Choroid plexus epithelial cell (primary cell): Measurements from ENCODE around the gene LNX2.
A peak's percentile ranks its signal among the peaks of the same experiment; 100 is the strongest.

Experiments used
- DNase-seq: peaks from one replicate; pipeline ENCODE4 v3.0.0-alpha.2; 2010; ENCODE audit warnings: low read depth
- H3K4me3 ChIP-seq: 2 replicates; pipeline ENCODE4 v1.5.1; 2011; ENCODE audit warnings: low read depth, mild to moderate bottlenecking, control low read depth, low read length, moderate library complexity
- CTCF ChIP-seq: conservative IDR thresholded peaks from 2 replicates; pipeline ENCODE4 v1.5.1; 2011; ENCODE audit warnings: low read depth, mild to moderate bottlenecking, control low read depth, inconsistent platforms, low read length, moderate library complexity

LNX2 gene

GRCh38 chr13:27573265-27573664 is 47.1 kb downstream of the LNX2 start:
- no peak for TF ChIP-seq CTCF
- DNase-seq = peak; percentile 65
- H3K4me3 ChIP-seq = no peak overlapping the region

DNA sequence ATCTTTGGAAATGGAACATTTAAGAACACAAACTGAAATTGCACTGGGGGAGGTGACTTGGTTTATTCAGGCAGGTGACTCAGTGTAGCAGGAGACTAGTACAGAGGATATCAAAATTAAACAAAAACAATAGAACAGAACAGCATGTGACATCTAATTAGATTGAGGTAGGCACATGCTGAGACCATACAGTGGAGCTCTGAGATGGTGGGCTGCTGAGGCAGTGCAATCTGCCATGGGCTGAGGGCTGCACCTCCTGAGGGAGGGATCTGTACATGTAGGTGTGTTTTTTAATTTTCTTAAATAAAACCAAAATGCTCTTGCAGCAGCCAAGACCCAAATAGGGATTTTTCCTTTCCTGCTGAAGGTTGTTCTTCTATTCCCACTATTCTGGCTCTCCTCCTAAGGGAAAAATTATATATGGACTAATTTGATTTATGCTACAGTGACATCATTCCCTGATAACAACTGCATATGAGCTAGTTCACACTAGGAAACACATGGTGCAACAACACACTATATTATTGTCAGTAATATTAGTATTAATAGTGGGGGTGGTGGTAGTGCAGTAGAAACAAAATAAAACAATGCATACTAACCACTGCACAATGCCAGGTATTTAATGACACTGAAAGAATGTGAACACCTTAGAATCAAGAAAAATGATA is 48.0 kb downstream of the LNX2 start:
- no peak for TF ChIP-seq CTCF
- no peak for DNase-seq
- no peak overlapping the region for H3K4me3 ChIP-seq

DNA sequence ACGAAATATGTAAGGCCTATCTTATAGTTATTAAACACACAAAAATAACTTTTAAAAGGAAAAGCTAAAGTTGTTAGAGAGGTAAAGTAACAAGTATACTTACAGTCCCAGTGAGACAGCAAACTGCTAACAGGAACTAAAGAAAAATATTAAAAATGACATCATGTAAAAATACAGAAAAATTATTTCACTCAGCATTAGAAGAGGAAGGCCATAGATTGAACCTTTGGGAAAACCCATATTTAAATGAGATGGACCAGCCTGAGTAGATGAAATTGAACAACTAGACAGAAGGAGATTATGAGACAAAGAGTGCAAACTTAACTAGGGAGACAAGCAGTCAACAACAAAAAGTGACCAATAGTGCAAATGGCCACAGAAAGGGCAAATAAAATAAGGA is 49.4 kb downstream of the LNX2 start:
- no peak overlapping the region for H3K4me3 ChIP-seq
- TF ChIP-seq CTCF = no peak
- no peak for DNase-seq

DNA sequence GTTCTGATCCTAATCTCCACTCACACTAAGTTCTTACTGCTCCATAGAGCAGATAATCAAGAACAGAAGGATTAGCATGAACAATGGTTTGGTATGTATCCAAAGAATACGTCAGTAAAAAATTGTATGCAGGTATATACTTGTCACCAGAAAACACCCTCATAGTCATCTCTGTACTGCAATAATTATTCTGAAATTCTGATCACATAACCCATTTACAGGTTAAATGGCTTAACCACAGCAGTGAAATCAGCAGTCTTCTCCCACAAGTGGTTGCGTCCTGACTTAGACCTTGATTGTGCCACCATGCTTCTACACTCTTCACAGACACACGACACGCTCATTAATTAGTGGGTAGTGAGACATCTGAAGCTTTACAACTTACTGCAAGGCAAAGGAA is 50.9 kb downstream of the LNX2 start:
- TF ChIP-seq CTCF = no peak
- no peak overlapping the region for H3K4me3 ChIP-seq
- no peak for DNase-seq

DNA sequence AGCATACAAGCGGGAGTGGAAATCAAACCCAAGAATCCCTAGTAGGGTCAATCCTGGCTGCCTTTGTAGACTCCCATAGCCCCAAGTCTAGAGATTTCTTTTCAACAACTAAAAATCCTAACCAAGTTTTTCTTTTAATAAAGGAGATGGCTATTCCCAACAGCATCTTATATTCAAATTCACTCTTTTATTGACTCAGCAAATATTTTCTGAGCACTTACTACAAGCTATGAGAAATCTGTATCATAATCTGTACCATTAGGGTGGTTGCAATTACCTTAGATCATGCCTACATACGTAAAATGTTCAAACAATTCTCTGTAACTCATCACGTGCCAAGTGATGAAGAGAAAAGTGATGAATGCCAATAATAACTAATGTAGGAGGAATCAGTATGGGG is 54.5 kb downstream of the LNX2 start:
- TF ChIP-seq CTCF = no peak
- H3K4me3 ChIP-seq = no peak overlapping the region
- no peak for DNase-seq

GRCh38 chr13:27562457-27562856 is 57.9 kb downstream of the LNX2 start:
- TF ChIP-seq CTCF = no peak
- no peak for DNase-seq
- no peak overlapping the region for H3K4me3 ChIP-seq

- H3K4me3 ChIP-seq = no peak overlapping the region
- no peak for DNase-seq
- no peak for TF ChIP-seq CTCF
Observed at GRCh38 chr13:27559719-27560118, 60.6 kb downstream of the LNX2 start.
